ENCODE data around the gene GIMAP4. TPM values are rescaled to one million over a fixed set of nuclear protein-coding genes. Genes with fewer than 3 reads are reported as not detected.
"Not testable (repeated sequence)": the region's sequence is repeated elsewhere in the genome, so short reads cannot be mapped to it uniquely, and the experiment has no call there.

Gene GIMAP4
- total RNA-seq, 1 experiment from 2014 or later = not detected

DNA sequence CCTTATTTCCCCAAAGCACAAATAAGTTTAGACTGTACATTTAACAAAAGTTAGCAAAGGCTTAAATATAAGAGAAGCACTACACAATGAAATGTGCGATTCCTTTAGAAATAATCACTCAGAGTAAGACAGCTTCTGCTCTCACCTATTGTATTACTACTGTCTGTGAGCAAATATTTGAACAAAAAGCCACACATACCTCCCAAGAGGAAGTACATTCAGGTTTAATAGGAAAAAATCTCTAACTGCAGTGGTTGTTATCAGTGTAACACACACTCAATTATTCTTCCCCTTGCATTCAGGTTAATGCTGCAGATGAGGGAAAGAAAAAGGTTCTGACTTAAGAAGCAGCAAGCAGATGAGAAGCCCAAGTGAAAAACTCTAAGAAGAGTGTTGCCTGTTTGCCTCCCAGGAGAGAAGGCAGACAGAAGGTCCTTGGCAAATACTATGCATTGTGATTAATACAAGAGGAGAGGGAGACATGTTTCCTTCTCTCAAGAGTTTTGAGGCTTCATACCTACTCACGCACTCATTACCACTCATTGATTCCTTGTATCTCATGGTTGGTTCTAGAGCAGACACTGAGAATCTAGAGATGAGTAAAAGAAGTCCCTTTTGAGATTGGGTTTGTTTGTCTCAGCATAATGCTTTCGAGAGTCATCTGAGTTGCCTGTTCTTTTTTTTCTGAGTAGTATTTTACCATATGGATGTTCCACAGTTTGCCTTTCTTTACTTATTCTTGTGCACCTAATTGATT, 13.6 kb downstream of the GIMAP4 start:
- DNase-seq (ENCODE audit: low read depth) = no peak

DNA sequence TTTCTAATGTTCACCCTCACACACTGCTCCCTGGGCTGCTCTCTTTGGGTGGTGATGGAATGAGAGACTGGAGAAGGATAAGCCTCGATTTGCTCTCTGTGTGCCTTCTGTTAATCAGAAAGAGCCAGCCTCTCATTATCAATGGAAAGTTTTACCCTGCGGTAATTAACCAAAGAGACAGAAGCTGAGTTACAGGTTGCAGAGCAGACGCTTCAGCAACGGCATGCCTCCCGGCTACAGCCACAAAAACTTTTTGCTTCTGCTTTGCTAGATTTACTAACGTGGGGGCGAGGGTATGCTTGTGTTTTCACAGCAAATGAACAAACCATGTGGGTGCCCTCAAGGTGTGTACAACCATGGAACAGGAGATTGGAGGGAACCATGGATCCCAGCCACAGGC, 18.0 kb downstream of the GIMAP4 start:
- DNase-seq (ENCODE audit: low read depth) = no peak

- no peak for DNase-seq (ENCODE audit: low read depth)
Measured at GRCh38 chr7:150586068-150586784, 19.0 kb downstream of the GIMAP4 start.

DNA sequence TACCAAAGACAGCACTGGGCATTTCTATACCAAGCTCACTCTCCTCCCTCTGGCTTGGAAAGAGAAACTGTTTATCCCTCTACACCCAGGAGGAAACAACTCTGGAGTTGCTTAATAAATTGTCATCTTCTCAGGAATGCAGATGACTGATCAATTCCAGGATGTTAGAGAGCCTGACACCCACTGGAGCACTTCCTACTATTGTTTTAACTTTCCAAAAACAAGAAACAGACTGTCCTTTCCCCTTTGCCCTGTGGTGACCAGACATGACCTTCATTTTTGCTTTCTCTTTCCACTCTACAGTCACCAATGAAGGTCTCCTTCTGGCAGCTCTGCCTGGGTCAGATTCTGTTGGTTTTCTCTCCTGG, 19.6 kb downstream of the GIMAP4 start:
- no peak for DNase-seq (ENCODE audit: low read depth)

GRCh38 chr7:150587551-150587950, 20.4 kb downstream of the GIMAP4 start:
- DNase-seq (ENCODE audit: low read depth) = no peak

GRCh38 chr7:150594805-150595204, 27.6 kb downstream of the GIMAP4 start:
- no peak for DNase-seq (ENCODE audit: low read depth)

- no peak for DNase-seq (ENCODE audit: low read depth)
Measured at GRCh38 chr7:150595361-150595760, 28.2 kb downstream of the GIMAP4 start.

DNA sequence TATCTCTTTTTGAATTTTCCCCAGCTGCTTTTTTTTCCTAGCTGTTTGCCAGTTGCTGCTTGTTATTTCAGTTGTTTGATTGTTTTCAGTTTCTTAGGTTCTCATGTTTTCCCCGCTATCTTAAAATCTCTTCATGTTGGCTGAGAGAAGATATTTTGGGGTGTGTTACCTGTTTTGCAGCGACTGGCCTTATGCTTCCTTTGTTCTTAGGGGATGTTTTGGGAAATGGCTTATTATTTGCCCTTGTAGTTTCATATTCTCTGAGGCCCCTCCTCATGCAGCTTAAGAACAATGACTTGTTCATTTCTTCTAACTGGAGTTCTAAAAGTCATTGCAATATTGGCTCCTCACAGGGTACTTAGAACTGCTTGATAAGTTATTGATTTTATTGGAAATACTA, 36.4 kb downstream of the GIMAP4 start:
- not testable (repeated sequence) for DNase-seq (ENCODE audit: low read depth)

DNA sequence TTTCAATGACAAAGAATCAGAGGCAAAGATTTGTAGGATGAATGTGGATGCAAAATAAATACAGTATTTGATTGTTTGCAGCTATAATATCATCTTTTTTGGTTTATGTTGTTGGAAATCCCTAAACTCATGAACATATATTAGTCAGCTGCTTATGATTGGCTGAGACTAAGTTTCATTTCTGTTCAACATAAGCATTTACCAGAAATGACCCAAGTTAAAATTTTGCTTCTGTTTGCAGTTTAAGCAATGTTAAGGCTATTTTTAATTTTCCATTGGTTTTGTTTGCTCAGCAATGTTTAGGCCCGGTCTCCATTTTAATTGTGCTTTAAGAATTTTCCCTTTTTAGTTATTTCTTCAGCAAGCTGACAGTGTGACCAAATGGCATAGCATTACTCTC, 43.0 kb downstream of the GIMAP4 start:
- DNase-seq (ENCODE audit: low read depth) = no peak

DNA sequence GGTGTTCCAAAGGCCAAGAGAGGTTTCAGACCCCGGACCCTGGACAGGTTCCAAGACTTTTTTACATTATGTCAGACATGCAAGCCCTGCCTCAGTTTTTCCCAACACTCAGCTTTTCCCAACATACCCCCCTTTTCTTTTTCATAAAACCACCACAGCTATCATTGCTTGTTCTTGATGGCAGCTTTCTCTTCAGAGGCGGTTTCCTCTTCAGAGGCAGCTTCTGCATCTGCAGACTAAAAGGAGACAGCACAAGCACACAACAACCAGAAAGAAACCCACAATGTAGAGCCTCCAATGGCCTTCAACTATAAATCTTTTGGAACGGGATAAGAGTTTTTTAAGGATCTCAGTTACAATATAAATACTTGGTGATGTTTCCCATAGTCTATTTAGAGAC, 45.7 kb downstream of the GIMAP4 start:
- DNase-seq (ENCODE audit: low read depth) = no peak

DNA sequence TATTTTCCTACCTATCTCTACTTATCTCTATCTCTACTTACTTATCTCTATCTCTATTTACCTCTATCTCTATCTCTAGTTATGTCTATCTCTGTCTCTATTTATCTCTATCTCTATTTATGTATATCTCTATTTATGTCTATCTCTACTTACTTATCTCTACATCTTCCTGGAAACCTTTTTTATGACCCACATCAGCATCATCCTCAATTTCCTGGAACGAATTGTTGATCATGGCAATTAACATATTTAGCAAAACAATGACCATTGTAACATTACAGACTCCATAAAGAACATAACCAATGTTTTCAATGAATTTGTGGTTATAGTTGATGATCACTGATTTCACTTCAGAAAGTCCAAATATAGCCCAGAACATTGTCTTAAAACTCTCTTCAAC, 46.7 kb downstream of the GIMAP4 start:
- DNase-seq (ENCODE audit: low read depth) = no peak

GRCh38 chr7:150614426-150614825, 47.2 kb downstream of the GIMAP4 start:
- not testable (repeated sequence) for DNase-seq (ENCODE audit: low read depth)

- DNase-seq (ENCODE audit: low read depth) = not testable (repeated sequence)
Measured at GRCh38 chr7:150615221-150615755, 48.1 kb downstream of the GIMAP4 start.

DNA sequence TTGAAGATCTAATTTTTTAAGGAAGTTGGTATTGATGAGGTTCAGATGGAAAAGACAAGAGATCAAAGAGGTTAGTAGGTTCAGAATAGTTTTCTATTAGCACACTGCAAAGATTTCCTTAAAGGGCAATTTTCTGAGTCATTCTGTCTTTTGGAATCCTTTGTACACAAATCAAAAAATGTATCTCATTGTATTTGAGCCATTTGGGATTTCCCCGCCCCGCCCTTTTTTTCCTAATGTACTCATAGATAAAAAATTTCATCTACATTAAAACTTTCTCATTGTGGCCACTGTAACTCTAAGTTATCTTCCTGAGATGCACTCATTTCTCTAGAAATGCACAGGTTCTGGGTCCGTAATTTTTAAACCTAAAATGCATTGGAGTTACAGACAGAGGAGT, 52.9 kb downstream of the GIMAP4 start:
- DNase-seq (ENCODE audit: low read depth) = no peak

- no peak for DNase-seq (ENCODE audit: low read depth)
Measured at GRCh38 chr7:150620617-150621371, 53.6 kb downstream of the GIMAP4 start.

GRCh38 chr7:150621376-150621775, 54.2 kb downstream of the GIMAP4 start:
- no peak for DNase-seq (ENCODE audit: low read depth)

Other genes starting within 250 kb of the GIMAP4 start
- not detected in 2 replicates for gene LRRC61, start 244.0 kb upstream of the GIMAP4 start, total RNA-seq (2014; rRNA removed)
- gene ACTR3C, start 243.8 kb upstream of the GIMAP4 start, total RNA-seq (2014; rRNA removed) = not detected in 2 replicates
- gene RARRES2, start 225.8 kb upstream of the GIMAP4 start, total RNA-seq (2014; rRNA removed) = 9.4 and 24.8 TPM in 2 replicates
- 147 and 178 TPM in 2 replicates for gene REPIN1, start 198.6 kb upstream of the GIMAP4 start, total RNA-seq (2014; rRNA removed)
- gene ZNF775, start 188.1 kb upstream of the GIMAP4 start, total RNA-seq (2014; rRNA removed) = 12.1 and 15.1 TPM in 2 replicates
- gene GIMAP8, start 116.8 kb upstream of the GIMAP4 start, total RNA-seq (2014; rRNA removed) = 0.06 TPM in 1 of 2 replicates, not detected in the other
- not detected in 2 replicates for gene GIMAP7, start 52.5 kb upstream of the GIMAP4 start, total RNA-seq (2014; rRNA removed)
- gene GIMAP6, start 65.0 kb downstream of the GIMAP4 start, total RNA-seq (2014; rRNA removed) = not detected in 2 replicates
- 2.6 and 3.4 TPM in 2 replicates for gene GIMAP2, start 118.3 kb downstream of the GIMAP4 start, total RNA-seq (2014; rRNA removed)
- gene GIMAP1, start 149.2 kb downstream of the GIMAP4 start, total RNA-seq (2014; rRNA removed) = not detected in 2 replicates
- gene GIMAP5, start 170.0 kb downstream of the GIMAP4 start, total RNA-seq (2014; rRNA removed) = not detected in 2 replicates
- not detected in 2 replicates for gene TMEM176B, start 233.0 kb downstream of the GIMAP4 start, total RNA-seq (2014; rRNA removed)
- gene TMEM176A, start 233.4 kb downstream of the GIMAP4 start, total RNA-seq (2014; rRNA removed) = not detected in 2 replicates